OCI-LY7 (cell line): ENCODE results near the gene TES. TPM values are rescaled to one million over a fixed set of nuclear protein-coding genes. Genes with fewer than 3 reads are reported as not detected.
"Not testable (repeated sequence)": the region's sequence is repeated elsewhere in the genome, so short reads cannot be mapped to it uniquely, and the experiment has no call there.

ENCODE experiments used
- BruUV-seq: library from RNA; stranded (reverse); fragments of 400-500 nt; replicated peaks from 2 replicates; lab custom pipeline; 2021; lab: Mats Ljungman, UMichigan
- CTCF ChIA-PET: fragments of 300-600 bp; sonication (Branson Sonifier 250); formaldehyde crosslinking; loops from one replicate; lab custom pipeline; 2022; ENCODE audit warnings: antibody characterized with exemption; ENCODE audit not compliant: unreplicated experiment; lab: Charles Lee
- POLR2A ChIA-PET: fragments of 300-600 bp; sonication (Branson Sonifier 250); formaldehyde crosslinking; loops from one replicate; lab custom pipeline; 2022; ENCODE audit warnings: antibody characterized with exemption; lab: Charles Lee
- DNase-seq: peaks from one replicate; pipeline ENCODE4 v3.0.0-alpha.2; 2015; ENCODE audit warnings: low spot score
- H2AFZ ChIP-seq: fragments of 200-600 bp; sonication (generic), shearing (Covaris generic); 2 replicates; pipeline ENCODE4 v1.6.1; 2014; ENCODE audit warnings: mild to moderate bottlenecking, antibody characterized with exemption, low read length, moderate library complexity
- H3K27ac ChIP-seq: fragments of 200-600 bp; sonication (generic); 2 replicates; pipeline ENCODE4 v1.5.1; 2014; ENCODE audit warnings: mixed run types, low read depth, mild to moderate bottlenecking, moderate library complexity, low read length, inconsistent platforms; ENCODE audit not compliant: poor library complexity, severe bottlenecking
- H3K36me3 ChIP-seq: fragments of 200-600 bp; sonication (generic); 2 replicates; pipeline ENCODE4 v1.6.1; 2014; ENCODE audit warnings: mild to moderate bottlenecking, antibody characterized with exemption, low read length, moderate library complexity, mixed read lengths; ENCODE audit not compliant: insufficient read depth
- H3K4me1 ChIP-seq: fragments of 200-600 bp; sonication (generic); 2 replicates; pipeline ENCODE4 v1.5.1; 2014; ENCODE audit warnings: mild to moderate bottlenecking, low read length; ENCODE audit not compliant: insufficient read depth, poor library complexity, severe bottlenecking
- H3K4me2 ChIP-seq: fragments of 200-600 bp; sonication (generic); 2 replicates; pipeline ENCODE4 v1.6.1; 2014; ENCODE audit warnings: mild to moderate bottlenecking, low read length
- H3K4me3 ChIP-seq: fragments of 200-600 bp; sonication (generic); 2 replicates; pipeline ENCODE4 v1.5.1; 2014; ENCODE audit warnings: mild to moderate bottlenecking, low read depth, low read length; ENCODE audit not compliant: poor library complexity, severe bottlenecking
- H3K79me2 ChIP-seq: fragments of 200-600 bp; sonication (generic); 2 replicates; pipeline ENCODE4 v1.6.1; 2016; ENCODE audit warnings: low read depth, mild to moderate bottlenecking, low read length, moderate library complexity, mixed read lengths; ENCODE audit not compliant: insufficient read depth
- H3K9me2 ChIP-seq: fragments of 200-600 bp; sonication (generic); 2 replicates; pipeline ENCODE4 v1.6.1; 2016; ENCODE audit warnings: mild to moderate bottlenecking, low read length, mixed read lengths; ENCODE audit not compliant: insufficient read depth
- H3K9me3 ChIP-seq: fragments of 200-600 bp; sonication (generic); 2 replicates; pipeline ENCODE4 v1.6.1; 2014; ENCODE audit warnings: mild to moderate bottlenecking, mixed run types, low read length, mixed read lengths
- H4K20me1 ChIP-seq: fragments of 200-600 bp; sonication (generic); 2 replicates; pipeline ENCODE4 v1.6.1; 2014; ENCODE audit warnings: mild to moderate bottlenecking, antibody characterized with exemption, low read length, moderate library complexity, mixed read lengths; ENCODE audit not compliant: insufficient read depth
- CTCF ChIP-seq: fragments of 200-600 bp; sonication (generic); conservative IDR thresholded peaks from 2 replicates; pipeline ENCODE4 v1.5.1; 2014; ENCODE audit warnings: mild to moderate bottlenecking, antibody characterized with exemption, low read length, moderate library complexity, mixed read lengths
- EZH2phosphoT487 ChIP-seq: fragments of 200-600 bp; sonication (generic); IDR thresholded peaks from 2 replicates; pipeline ENCODE4 v1.6.1; 2018; ENCODE audit warnings: low read depth, borderline replicate concordance, mild to moderate bottlenecking, mixed run types, antibody characterized with exemption, low read length, moderate library complexity, mixed read lengths
- intact Hi-C: fragments of 100-400 bp; cut with micrococcal nuclease; formaldehyde crosslinking; loops from one replicate; pipeline ENCODE4 v1.10.0; 2022; ENCODE audit not compliant: unreplicated experiment
- total RNA-seq, 2 experiments: library from RNA; depleted of rRNA in 1 of 2; stranded (reverse); fragments of >200 nt in 1 of 2; shearing (Covaris generic) in 1 of 2; gene quantifications; 2 replicates each; pipeline ENCODE4 v1.2.3, GENCODE V29; 2014 to 2022

The TES gene
- total RNA-seq, 2 experiments from 2014 or later = not detected

DNA sequence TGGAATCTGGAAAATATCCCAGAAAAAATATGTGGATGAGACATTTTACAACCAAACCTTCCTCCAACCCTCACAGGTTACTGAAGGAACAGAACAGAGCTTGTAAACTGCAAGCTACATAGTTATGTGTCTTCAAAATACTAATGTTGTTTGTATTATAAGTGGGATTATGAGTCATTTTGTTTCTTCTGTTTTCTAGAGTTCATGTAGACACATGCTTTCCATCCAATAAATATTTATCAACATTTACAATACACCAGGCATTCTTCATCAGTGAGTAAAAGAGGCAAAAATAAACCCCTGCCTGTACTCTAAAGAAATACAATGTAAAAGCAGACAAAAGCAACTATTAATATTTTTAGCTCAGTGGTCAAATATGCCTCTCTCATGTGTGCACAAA is 38.0 kb upstream of the TES start:
- DNase-seq = no peak
- Histone ChIP-seq H3K9me2 (no peaks in the 10 kb centered on the region), H3K4me3 (no peak overlapping the region), H3K36me3 (no peaks in the 10 kb centered on the region), H4K20me1 (no peaks in the 10 kb centered on the region), H3K4me1 (no peaks in the 10 kb centered on the region), H3K9me3 (no peaks in the 10 kb centered on the region), H3K79me2 (no peaks in the 10 kb centered on the region), H3K4me2 (no peak overlapping the region), H2AFZ (no peak overlapping the region), H3K27ac (no peak overlapping the region)
- intact Hi-C loops = loop anchor here (2.0 to 5.0 kb wide), 2 partner anchors 34 to 415 kb away; no protein-coding TSS in a partner anchor
- no TSS peak for BruUV-seq
- TF ChIP-seq EZH2phosphoT487 (no peak), CTCF (no peak)
- ChIA-PET CTCF (no interaction called here), POLR2A (interaction anchor here (0.6 kb wide), 1 partner anchor 1009 kb away, joined by 3 read pairs; no protein-coding TSS in a partner anchor)

- Histone ChIP-seq H2AFZ (no peak overlapping the region), H3K9me3 (no peaks in the 10 kb centered on the region), H3K9me2 (no peaks in the 10 kb centered on the region), H3K36me3 (no peaks in the 10 kb centered on the region), H3K4me2 (no peak overlapping the region), H3K4me3 (no peak overlapping the region), H3K79me2 (no peaks in the 10 kb centered on the region), H4K20me1 (no peaks in the 10 kb centered on the region), H3K27ac (no peak overlapping the region), H3K4me1 (no peaks in the 10 kb centered on the region)
- intact Hi-C loops = loop anchor here (1.0 to 5.0 kb wide), 3 partner anchors 35 to 414 kb away; no protein-coding TSS in a partner anchor
- POLR2A ChIA-PET = no interaction called here
- TF ChIP-seq CTCF (peak; percentile 80), EZH2phosphoT487 (no peak)
- no TSS peak for BruUV-seq
- CTCF ChIA-PET = no interaction called here
- peak; percentile 30 for DNase-seq
These were observed 37.0 kb upstream of the TES start for GRCh38 chr7:116173051-116174028.

- BruUV-seq, H3K9me3 ChIP-seq, DNase-seq, CTCF ChIA-PET, H3K9me2 ChIP-seq, H3K27ac ChIP-seq, H2AFZ ChIP-seq, POLR2A ChIA-PET, H4K20me1 ChIP-seq, H3K79me2 ChIP-seq, H3K36me3 ChIP-seq, intact Hi-C loops, H3K4me1 ChIP-seq, H3K4me3 ChIP-seq, H3K4me2 ChIP-seq: not testable (repeated sequence)
These were observed 35.2 kb upstream of the TES start for GRCh38 chr7:116175095-116175494.
